Measurements from ENCODE around the gene MDH1.

The MDH1 gene

GRCh38 chr2:63648632-63649031, 59.9 kb downstream of the MDH1 start:
- H3K9ac ChIP-seq (ENCODE audit: low read length): no peak overlapping the region
- H3K4me3 ChIP-seq (ENCODE audit: low read length): no peak overlapping the region
- H3K27ac ChIP-seq (ENCODE audit: low read length): no peak overlapping the region
- H3K9me3 ChIP-seq (ENCODE audit: control insufficient read depth, low read depth, low read length): no peaks in the 10 kb centered on the region
- no peaks in the 10 kb centered on the region for H3K36me3 ChIP-seq (ENCODE audit: control insufficient read depth, low read depth, low read length)
- H3K27me3 ChIP-seq (ENCODE audit: control insufficient read depth, insufficient read depth, low read length): no peaks in the 10 kb centered on the region
- no peaks in the 10 kb centered on the region for H3K4me1 ChIP-seq (ENCODE audit: control insufficient read depth, low read depth, low read length)

- no peaks in the 10 kb centered on the region for H3K27me3 ChIP-seq (ENCODE audit: control insufficient read depth, insufficient read depth, low read length)
- no peaks in the 10 kb centered on the region for H3K36me3 ChIP-seq (ENCODE audit: control insufficient read depth, low read depth, low read length)
- no peaks in the 10 kb centered on the region for H3K9me3 ChIP-seq (ENCODE audit: control insufficient read depth, low read depth, low read length)
- H3K4me3 ChIP-seq (ENCODE audit: low read length): no peak overlapping the region
- H3K9ac ChIP-seq (ENCODE audit: low read length): no peak overlapping the region
- H3K27ac ChIP-seq (ENCODE audit: low read length): no peak overlapping the region
- H3K4me1 ChIP-seq (ENCODE audit: control insufficient read depth, low read depth, low read length): no peaks in the 10 kb centered on the region
Measured at GRCh38 chr2:63649829-63650228, 61.1 kb downstream of the MDH1 start.

- Histone ChIP-seq H3K9ac (ENCODE audit: low read length) (no peak overlapping the region), H3K4me1 (ENCODE audit: control insufficient read depth, low read depth, low read length) (no peaks in the 10 kb centered on the region)
Measured at GRCh38 chr2:63650756-63651155, 62.0 kb downstream of the MDH1 start.

GRCh38 chr2:63651356-63651755, 62.6 kb downstream of the MDH1 start:
- no peaks in the 10 kb centered on the region for H3K27me3 ChIP-seq (ENCODE audit: control insufficient read depth, insufficient read depth, low read length)
- no peaks in the 10 kb centered on the region for H3K9me3 ChIP-seq (ENCODE audit: control insufficient read depth, low read depth, low read length)
- no peaks in the 10 kb centered on the region for H3K4me1 ChIP-seq (ENCODE audit: control insufficient read depth, low read depth, low read length)
- H3K27ac ChIP-seq (ENCODE audit: low read length): no peak overlapping the region
- H3K9ac ChIP-seq (ENCODE audit: low read length): no peak overlapping the region
- H3K4me3 ChIP-seq (ENCODE audit: low read length): no peak overlapping the region
- H3K36me3 ChIP-seq (ENCODE audit: control insufficient read depth, low read depth, low read length): no peaks in the 10 kb centered on the region

More at GRCh38 chr2:63650756-63651155, 62.0 kb downstream of the MDH1 start:
- H3K27me3 ChIP-seq (ENCODE audit: control insufficient read depth, insufficient read depth, low read length): no peaks in the 10 kb centered on the region
- no peaks in the 10 kb centered on the region for H3K9me3 ChIP-seq (ENCODE audit: control insufficient read depth, low read depth, low read length)
- H3K27ac ChIP-seq (ENCODE audit: low read length): no peak overlapping the region
- no peaks in the 10 kb centered on the region for H3K36me3 ChIP-seq (ENCODE audit: control insufficient read depth, low read depth, low read length)
- H3K4me3 ChIP-seq (ENCODE audit: low read length): no peak overlapping the region

DNA sequence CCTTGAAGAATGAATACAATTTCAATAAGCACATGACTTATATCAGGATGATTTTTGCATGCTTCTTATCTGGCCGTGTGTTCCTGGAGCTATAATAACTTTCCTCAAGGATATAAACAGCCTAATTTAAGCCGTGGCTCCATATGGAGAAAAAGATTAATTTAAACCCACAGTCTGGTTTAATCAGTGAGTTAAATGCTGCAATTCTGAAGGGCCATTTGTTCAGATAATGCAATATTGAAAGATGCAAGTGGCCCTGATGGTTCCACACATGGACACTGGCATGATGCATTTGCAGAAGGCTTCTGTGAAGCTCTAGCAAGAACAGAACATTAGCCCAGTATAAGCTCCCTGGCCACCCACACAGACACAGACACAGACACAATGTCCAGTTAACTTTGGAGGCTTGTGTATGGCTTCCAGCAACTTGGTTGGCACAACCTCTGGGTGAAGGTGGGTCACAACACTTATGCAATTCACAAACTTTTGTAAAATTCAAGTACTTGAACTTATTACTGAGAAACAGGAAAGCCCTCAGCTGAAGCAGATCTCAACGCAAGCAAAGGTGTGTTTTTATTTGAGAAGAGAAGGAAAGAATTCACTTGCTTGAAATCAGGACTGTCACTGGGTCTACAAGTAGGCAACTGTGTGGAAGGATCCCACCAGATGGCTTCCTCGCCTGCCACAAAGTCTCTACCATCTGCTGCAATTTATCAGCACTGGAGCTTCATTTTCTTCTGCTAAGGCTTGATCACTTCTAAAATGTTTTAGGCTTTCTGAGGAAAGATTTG, 63.3 kb downstream of the MDH1 start:
- Histone ChIP-seq H3K4me3 (ENCODE audit: low read length) (no peak overlapping the region), H3K4me1 (ENCODE audit: control insufficient read depth, low read depth, low read length) (no peaks in the 10 kb centered on the region), H3K36me3 (ENCODE audit: control insufficient read depth, low read depth, low read length) (no peaks in the 10 kb centered on the region), H3K27me3 (ENCODE audit: control insufficient read depth, insufficient read depth, low read length) (no peaks in the 10 kb centered on the region), H3K9me3 (ENCODE audit: control insufficient read depth, low read depth, low read length) (no peaks in the 10 kb centered on the region), H3K9ac (ENCODE audit: low read length) (no peak overlapping the region), H3K27ac (ENCODE audit: low read length) (no peak overlapping the region)

GRCh38 chr2:63652652-63652985, 63.9 kb downstream of the MDH1 start:
- Histone ChIP-seq H3K9me3 (ENCODE audit: control insufficient read depth, low read depth, low read length) (no peaks in the 10 kb centered on the region), H3K27me3 (ENCODE audit: control insufficient read depth, insufficient read depth, low read length) (no peaks in the 10 kb centered on the region), H3K36me3 (ENCODE audit: control insufficient read depth, low read depth, low read length) (no peaks in the 10 kb centered on the region), H3K4me3 (ENCODE audit: low read length) (no peak overlapping the region), H3K27ac (ENCODE audit: low read length) (no peak overlapping the region), H3K4me1 (ENCODE audit: control insufficient read depth, low read depth, low read length) (no peaks in the 10 kb centered on the region), H3K9ac (ENCODE audit: low read length) (no peak overlapping the region)

GRCh38 chr2:63654959-63655358, 66.2 kb downstream of the MDH1 start:
- H3K27me3 ChIP-seq (ENCODE audit: control insufficient read depth, insufficient read depth, low read length): no peaks in the 10 kb centered on the region
- no peak overlapping the region for H3K9ac ChIP-seq (ENCODE audit: low read length)
- no peaks in the 10 kb centered on the region for H3K9me3 ChIP-seq (ENCODE audit: control insufficient read depth, low read depth, low read length)
- H3K4me3 ChIP-seq (ENCODE audit: low read length): no peak overlapping the region
- no peaks in the 10 kb centered on the region for H3K36me3 ChIP-seq (ENCODE audit: control insufficient read depth, low read depth, low read length)
- H3K4me1 ChIP-seq (ENCODE audit: control insufficient read depth, low read depth, low read length): no peaks in the 10 kb centered on the region
- H3K27ac ChIP-seq (ENCODE audit: low read length): no peak overlapping the region
